Kidney (tissue), 14 donors: Measurements from ENCODE around the gene AGTR1. TPM values are rescaled to one million over a fixed set of nuclear protein-coding genes. Genes with fewer than 3 reads are reported as not detected.

ENCODE experiments used
- DNase-seq, 5 donors: peaks; one replicate each; pipeline ENCODE4 v3.0.0-alpha.2; 2013 to 2020
- FAIRE-seq: peaks from 2 replicates; lab custom pipeline; 2012; peaks lifted over from hg19 to GRCh38; lab: Jason Lieb, UNC
- H3K27ac ChIP-seq, 2 donors: one replicate each; pipeline ENCODE4 v1.7.0; 2013; ENCODE audit warnings: low read depth in 2 of 2, low read length in 2 of 2, inconsistent platforms in 1 of 2
- H3K27me3 ChIP-seq: one replicate; pipeline ENCODE4 v1.7.1; 2013; ENCODE audit warnings: low read length, inconsistent platforms; ENCODE audit not compliant: control insufficient read depth, insufficient read depth
- H3K36me3 ChIP-seq, 3 donors: one replicate each; pipeline versions ENCODE4 v1.7.0 to v1.7.1; 2013; ENCODE audit warnings: low read length in 3 of 3, control low read depth in 1 of 3, inconsistent platforms in 1 of 3; ENCODE audit not compliant: insufficient read depth in 3 of 3, control insufficient read depth in 2 of 3
- H3K4me1 ChIP-seq, 3 donors: one replicate each; pipeline versions ENCODE4 v1.7.0 to v1.7.1; 2013; ENCODE audit warnings: low read length in 3 of 3, inconsistent platforms in 1 of 3, low read depth in 1 of 3; ENCODE audit not compliant: control insufficient read depth in 2 of 3, insufficient read depth in 2 of 3
- H3K4me3 ChIP-seq, 3 donors: one replicate each; pipeline versions ENCODE4 v1.7.0 to v1.8.1; 2013; ENCODE audit warnings: low read length in 3 of 3, control low read depth in 1 of 3, inconsistent platforms in 1 of 3
- H3K9ac ChIP-seq, 3 donors: one replicate each; pipeline versions ENCODE4 v1.7.0 to v1.7.1; 2013; ENCODE audit warnings: low read length in 3 of 3, control low read depth in 1 of 3, inconsistent platforms in 1 of 3
- H3K9me3 ChIP-seq, 3 donors: one replicate each; pipeline versions ENCODE4 v1.7.0 to v1.7.1; 2013; ENCODE audit warnings: low read length in 3 of 3, control low read depth in 1 of 3, inconsistent platforms in 1 of 3; ENCODE audit not compliant: control insufficient read depth in 2 of 3, insufficient read depth in 1 of 3
- CTCF ChIP-seq: IDR thresholded peaks from 3 replicates; pipeline ENCODE4 v1.5.1; 2012; ENCODE audit warnings: mild to moderate bottlenecking, moderate library complexity, borderline replicate concordance; ENCODE audit not compliant: insufficient read depth; ENCODE audit errors: extremely low read depth
- intact Hi-C: fragments of 100-400 bp; cut with DNase I; formaldehyde crosslinking; loops from one replicate; pipeline ENCODE4 v1.11.1; 2022
- polyA plus RNA-seq: library from polyadenylated mRNA; stranded (reverse); fragments of 350-450 nt; fragmentation: Illumina TruSeq; extraction: RNeasy Lipid Tissue Mini Kit (QIAGEN cat#74804); gene quantifications from one replicate; pipeline ENCODE4 v1.2.3, GENCODE V29; 2014; ENCODE audit warnings: low read depth, low replicate concordance; ENCODE audit not compliant: insufficient read depth
- total RNA-seq: library from RNA; stranded (reverse); fragmentation: NEBNext Ultra II Directional; extraction: Animal tissue kit (Norgen Biotek cat#: 25700); gene quantifications from one replicate; pipeline ENCODE4 v1.2.1, GENCODE V29; 2021
- donor health status: control.
- donor health status: control.
- donor health status: control.
- donor health status: control.
- donor health status: control.
- donor health status: DM: yes; HTN: yes; CAD: no.
- donor health status: Normal renal cell carcinoma (clear cell type).

AGTR1 gene
- total and polyA plus RNA-seq, 2 donors from 2014 or later: 5.6 to 14.8 TPM

- intact Hi-C loops: no loop called here
- Histone ChIP-seq H3K9ac (no peak overlapping the region), H3K9me3 (no peaks in the 10 kb centered on the region), H3K36me3 (no peaks in the 10 kb centered on the region), H3K27ac (no peak overlapping the region), H3K4me3 (no peak overlapping the region), H3K4me1 (no peaks in the 10 kb centered on the region), H3K27me3 (no peaks in the 10 kb centered on the region)
- FAIRE-seq: no peak
- TF ChIP-seq CTCF: no peak
- DNase-seq: no peak
These were observed 60.7 kb downstream of the AGTR1 start for GRCh38 chr3:148758303-148758884.

DNA sequence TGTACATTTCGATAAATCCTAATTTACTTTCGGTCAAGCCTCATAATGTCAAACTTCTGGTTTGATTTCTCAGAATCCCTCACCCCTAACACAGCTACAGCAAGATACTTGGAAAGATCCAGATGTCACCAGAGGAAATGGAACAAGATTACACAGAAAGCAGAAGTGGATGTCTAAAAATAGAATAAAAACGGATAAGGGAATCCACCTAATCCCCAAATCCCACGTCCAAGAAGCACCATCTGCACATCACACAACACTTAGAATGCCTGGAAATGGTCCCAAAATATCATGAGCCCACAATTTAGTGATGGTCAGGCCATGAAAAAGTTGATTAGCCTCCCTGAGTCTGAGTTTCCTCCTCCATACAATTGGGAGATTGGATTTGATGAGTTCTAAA, 61.7 kb downstream of the AGTR1 start:
- H3K9me3 ChIP-seq: no peaks in the 10 kb centered on the region
- intact Hi-C loops: no loop called here
- no peaks in the 10 kb centered on the region for H3K36me3 ChIP-seq
- H3K4me1 ChIP-seq: peaks cover 0 to 3% (median 0%) of the 10 kb centered on the region in 3 donors
- DNase-seq (no peak), FAIRE-seq (no peak)
- no peak overlapping the region for H3K27ac ChIP-seq
- no peaks in the 10 kb centered on the region for H3K27me3 ChIP-seq
- no peak for TF ChIP-seq CTCF
- H3K9ac ChIP-seq: no peak overlapping the region
- no peak overlapping the region for H3K4me3 ChIP-seq

- TF ChIP-seq CTCF: no peak
- Histone ChIP-seq H3K9ac (no peak overlapping the region), H3K27ac (no peak overlapping the region), H3K9me3 (no peaks in the 10 kb centered on the region), H3K4me3 (no peak overlapping the region), H3K4me1 (peaks cover 0 to 3% (median 0%) of the 10 kb centered on the region in 3 donors), H3K36me3 (no peaks in the 10 kb centered on the region), H3K27me3 (no peaks in the 10 kb centered on the region)
- FAIRE-seq (no peak), DNase-seq (peak in 2 of 5 donors; percentile 48 to 83)
- intact Hi-C loops: no loop called here
These were observed 65.5 kb downstream of the AGTR1 start for GRCh38 chr3:148763156-148763680.
